Gastrocnemius medialis (tissue), 4 donors: ENCODE data around the gene AGTR1.

Experiments used
- CTCF ChIP-seq, 5 experiments: fragments of 450-650 bp in 3 of 5; fragments of 200-600 bp in 2 of 5; sonication (generic) in 2 of 5; IDR thresholded peaks in 4 of 5; conservative IDR thresholded peaks in 1 of 5; 1 replicate in 4 of 5; 2 replicates in 1 of 5; pipeline ENCODE4 v1.5.1; 2016 to 2019; ENCODE audit warnings: antibody characterized with exemption in 5 of 5, mild to moderate bottlenecking in 3 of 5, moderate library complexity in 3 of 5
- POLR2A ChIP-seq, 2 donors: fragments of 450-650 bp; IDR thresholded peaks; one replicate each; pipeline ENCODE4 v1.6.1; 2017; ENCODE audit warnings: antibody characterized with exemption in 2 of 2, mild to moderate bottlenecking in 2 of 2, moderate library complexity in 2 of 2

- TF ChIP-seq CTCF (IDR thresholded peaks at IDR 0.05 in 4 of 5, conservative IDR thresholded peaks at IDR 0.05 in 1 of 5) (no peak), POLR2A (IDR thresholded peaks at IDR 0.05) (no peak)
Measured at GRCh38 chr3:148716657-148717056, 19.0 kb downstream of the AGTR1 start.
